NK-92 (cell line): ENCODE data around the gene ATF6.

Source experiments
- DNase-seq: peaks from one replicate; lab custom pipeline; 2025; ENCODE audit not compliant: unreplicated experiment; lab: John Stamatoyannopoulos, UW

The ATF6 gene

GRCh38 chr1:161989786-161990185 lies 223.7 kb downstream of the ATF6 start:
- no peak for DNase-seq

- DNase-seq: no peak
Measured at GRCh38 chr1:161993576-161993975, 227.5 kb downstream of the ATF6 start.

- DNase-seq: no peak
Measured at GRCh38 chr1:161994175-161994668, 228.1 kb downstream of the ATF6 start.

- DNase-seq: no peak
Measured at GRCh38 chr1:161997152-161997551, 231.0 kb downstream of the ATF6 start.

- no peak for DNase-seq
Measured at GRCh38 chr1:161998811-161999210, 232.7 kb downstream of the ATF6 start.

- no peak for DNase-seq
Measured at GRCh38 chr1:161999301-162000052, 233.4 kb downstream of the ATF6 start.

- DNase-seq: no peak
Measured at GRCh38 chr1:162000053-162000420, 233.9 kb downstream of the ATF6 start.

- DNase-seq: no peak
Measured at GRCh38 chr1:162003061-162003829, 237.1 kb downstream of the ATF6 start.

GRCh38 chr1:162003830-162004215 lies 237.7 kb downstream of the ATF6 start:
- DNase-seq: no peak

- no peak for DNase-seq
Measured at GRCh38 chr1:162004441-162004950, 238.4 kb downstream of the ATF6 start.

- no peak for DNase-seq
Measured at GRCh38 chr1:162006081-162006480, 240.0 kb downstream of the ATF6 start.

GRCh38 chr1:162007466-162007865 lies 241.3 kb downstream of the ATF6 start:
- no peak for DNase-seq

- no peak for DNase-seq
Measured at GRCh38 chr1:162008799-162009198, 242.7 kb downstream of the ATF6 start.

GRCh38 chr1:162009501-162010174 lies 243.5 kb downstream of the ATF6 start:
- DNase-seq: no peak

GRCh38 chr1:162010175-162010506 lies 244.0 kb downstream of the ATF6 start:
- DNase-seq: no peak

GRCh38 chr1:162011337-162012012 lies 245.4 kb downstream of the ATF6 start:
- no peak for DNase-seq

GRCh38 chr1:162013289-162013688 lies 247.2 kb downstream of the ATF6 start:
- DNase-seq: no peak
